ENCODE results near the gene ARHGEF28. TPM values are rescaled to one million over a fixed set of nuclear protein-coding genes. Genes with fewer than 3 reads are reported as not detected.

The ARHGEF28 gene
- total RNA-seq, 2 experiments from 2014 or later: not detected

DNA sequence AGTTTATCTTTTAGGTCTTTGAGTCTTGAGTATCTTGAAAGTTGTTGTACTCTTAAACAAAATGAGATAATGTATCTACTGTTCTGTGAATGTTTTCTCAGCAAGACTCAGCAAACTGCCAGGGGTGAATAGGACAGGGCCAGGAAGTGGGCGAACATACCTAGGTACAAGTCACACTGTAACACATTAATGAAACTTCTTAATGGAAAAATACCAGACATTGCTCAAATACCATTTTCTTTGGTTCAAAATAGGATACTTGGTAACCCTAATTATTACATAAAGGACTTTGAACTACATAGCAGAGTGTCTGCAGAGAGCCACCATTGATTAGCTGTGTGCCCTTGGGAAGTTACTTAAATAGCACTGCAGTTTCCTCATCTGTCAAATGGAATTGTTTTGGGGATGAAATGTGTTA is 197.5 kb downstream of the ARHGEF28 start:
- no peaks in the 10 kb centered on the region for H3K27me3 Mint-ChIP-seq
- H3K4me3 Mint-ChIP-seq: no peak overlapping the region
- ChIA-PET POLR2A (no interaction called here), CTCF (no interaction called here)
- DNase-seq: no peak
- no peaks in the 10 kb centered on the region for H3K9me3 Mint-ChIP-seq
- H3K27ac Mint-ChIP-seq: no peak overlapping the region
- no peaks in the 10 kb centered on the region for H3K36me3 Mint-ChIP-seq (ENCODE audit: low read depth)
- no peaks in the 10 kb centered on the region for H3K4me1 Mint-ChIP-seq

DNA sequence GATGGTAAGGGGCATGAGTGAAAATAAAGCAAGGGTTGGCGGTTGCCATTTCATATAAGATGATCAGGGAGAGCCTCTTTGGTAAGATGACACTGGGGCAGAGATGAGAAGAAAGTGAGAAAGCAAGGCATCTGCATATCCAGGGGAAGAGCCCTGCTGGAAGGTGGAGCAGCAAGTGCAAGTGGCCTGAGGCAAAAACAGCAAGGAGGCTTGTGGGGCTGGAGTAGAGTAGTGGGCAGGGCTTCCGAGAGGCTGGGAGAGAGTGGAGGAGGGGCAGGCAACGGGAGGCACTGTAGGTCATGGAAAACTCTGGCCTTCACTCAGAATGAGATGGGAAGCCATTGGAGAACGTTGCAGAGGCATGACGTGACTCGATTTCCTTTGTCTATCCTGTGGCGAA is 199.2 kb downstream of the ARHGEF28 start:
- Mint-ChIP-seq H3K27me3 (no peaks in the 10 kb centered on the region), H3K4me3 (no peak overlapping the region), H3K36me3 (ENCODE audit: low read depth) (no peaks in the 10 kb centered on the region), H3K9me3 (no peaks in the 10 kb centered on the region), H3K27ac (no peak overlapping the region), H3K4me1 (no peaks in the 10 kb centered on the region)
- ChIA-PET POLR2A (no interaction called here), CTCF (no interaction called here)
- no peak for DNase-seq

GRCh38 chr5:73825736-73826135 is 199.7 kb downstream of the ARHGEF28 start:
- Mint-ChIP-seq H3K9me3 (no peaks in the 10 kb centered on the region), H3K27ac (no peak overlapping the region), H3K4me3 (no peak overlapping the region), H3K4me1 (no peaks in the 10 kb centered on the region), H3K36me3 (ENCODE audit: low read depth) (no peaks in the 10 kb centered on the region), H3K27me3 (no peaks in the 10 kb centered on the region)
- ChIA-PET CTCF (no interaction called here), POLR2A (no interaction called here)
- DNase-seq: no peak

DNA sequence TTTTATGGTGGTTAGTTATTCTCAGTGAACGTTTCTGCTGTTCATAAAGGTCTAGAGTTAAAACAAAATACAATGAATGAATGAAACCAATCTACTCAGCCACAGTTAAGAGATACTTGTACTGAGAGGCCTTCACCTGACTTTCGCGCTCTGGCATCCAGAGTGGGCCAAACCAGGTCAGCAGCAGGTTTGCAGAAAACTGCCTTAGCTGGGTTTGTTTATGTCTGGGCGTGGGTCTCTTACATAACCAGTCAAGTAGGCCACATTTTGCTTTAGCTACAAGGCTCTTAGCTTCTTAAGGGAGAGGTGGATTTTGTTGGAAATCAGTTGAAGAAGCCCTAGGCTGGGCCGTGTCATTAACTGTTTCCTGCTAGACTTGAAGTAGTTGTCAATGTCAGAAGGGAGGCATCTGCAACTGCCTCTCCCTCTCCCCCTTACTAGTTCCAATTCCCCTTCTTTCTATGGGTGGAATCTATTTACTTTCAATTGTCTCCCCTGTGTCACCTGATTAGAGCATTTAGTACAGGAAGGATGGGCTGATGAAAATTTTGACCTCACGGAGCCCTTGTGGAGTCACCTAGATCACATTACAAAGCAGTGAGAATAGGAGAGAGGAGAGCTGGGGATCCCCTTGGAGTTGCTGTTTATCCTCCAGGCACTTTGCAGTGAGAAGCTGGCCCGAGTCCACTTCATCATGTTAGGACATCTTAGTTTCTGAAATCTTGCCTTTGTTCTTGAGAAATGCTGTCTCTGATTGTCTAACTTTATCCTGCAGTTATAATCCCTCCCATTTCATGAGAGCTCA is 200.5 kb downstream of the ARHGEF28 start:
- ChIA-PET POLR2A (no interaction called here), CTCF (interaction anchor here (0.7 to 1.1 kb wide), 2 partner anchors 8 to 13 kb away, joined by 3 to 4 read pairs; no protein-coding TSS in a partner anchor)
- no peak for DNase-seq
- Mint-ChIP-seq H3K27me3 (no peaks in the 10 kb centered on the region), H3K4me3 (no peak overlapping the region), H3K9me3 (no peaks in the 10 kb centered on the region), H3K27ac (no peak overlapping the region), H3K36me3 (ENCODE audit: low read depth) (no peaks in the 10 kb centered on the region), H3K4me1 (no peaks in the 10 kb centered on the region)

DNA sequence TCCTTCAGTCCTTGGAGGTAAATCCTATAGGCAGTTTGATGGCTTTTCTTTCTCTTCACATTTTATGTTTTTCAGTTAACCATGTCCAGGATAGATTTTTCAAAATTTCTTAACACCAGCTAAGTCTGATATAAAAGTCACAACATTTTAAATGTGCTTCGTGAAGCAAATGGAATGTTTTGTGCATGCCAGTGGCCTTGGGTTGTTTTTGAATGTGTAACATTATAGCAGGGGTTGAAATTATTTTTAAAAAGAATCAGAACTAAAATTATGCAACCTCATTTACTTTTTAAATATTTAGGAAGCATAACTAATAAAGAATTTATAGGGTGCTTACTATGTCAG is 201.1 kb downstream of the ARHGEF28 start:
- H3K27ac Mint-ChIP-seq: no peak overlapping the region
- H3K9me3 Mint-ChIP-seq: no peaks in the 10 kb centered on the region
- CTCF ChIA-PET: interaction anchor here (0.7 to 1.1 kb wide), 2 partner anchors 9 to 13 kb away, joined by 3 to 4 read pairs; no protein-coding TSS in a partner anchor
- no peaks in the 10 kb centered on the region for H3K27me3 Mint-ChIP-seq
- no peaks in the 10 kb centered on the region for H3K36me3 Mint-ChIP-seq (ENCODE audit: low read depth)
- H3K4me3 Mint-ChIP-seq: no peak overlapping the region
- POLR2A ChIA-PET: no interaction called here
- no peak for DNase-seq
- no peaks in the 10 kb centered on the region for H3K4me1 Mint-ChIP-seq

DNA sequence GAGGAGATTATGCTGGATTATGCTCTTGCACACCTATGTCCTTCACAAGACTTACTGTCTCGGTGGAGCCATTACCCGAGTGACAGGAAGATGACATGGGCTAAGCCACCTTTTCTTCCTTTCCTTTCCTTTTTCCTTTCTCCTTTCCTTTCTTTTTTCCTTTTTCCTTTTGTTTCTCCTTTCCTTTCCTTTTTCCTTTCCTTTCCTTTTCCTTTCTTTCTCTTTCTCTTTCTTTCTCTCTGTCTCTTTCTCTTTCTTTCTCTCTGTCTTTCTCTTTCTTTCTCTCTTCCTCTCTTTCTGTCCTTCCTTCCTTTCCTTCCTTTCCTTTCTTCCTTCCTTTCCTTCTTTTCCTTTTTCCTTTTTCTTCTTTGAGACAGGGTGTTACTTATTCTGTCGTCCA is 202.5 kb downstream of the ARHGEF28 start:
- POLR2A ChIA-PET: no interaction called here
- Mint-ChIP-seq H3K4me3 (no peak overlapping the region), H3K36me3 (ENCODE audit: low read depth) (no peaks in the 10 kb centered on the region), H3K9me3 (no peaks in the 10 kb centered on the region), H3K27ac (no peak overlapping the region), H3K27me3 (no peaks in the 10 kb centered on the region), H3K4me1 (no peaks in the 10 kb centered on the region)
- CTCF ChIA-PET: no interaction called here
- no peak for DNase-seq

DNA sequence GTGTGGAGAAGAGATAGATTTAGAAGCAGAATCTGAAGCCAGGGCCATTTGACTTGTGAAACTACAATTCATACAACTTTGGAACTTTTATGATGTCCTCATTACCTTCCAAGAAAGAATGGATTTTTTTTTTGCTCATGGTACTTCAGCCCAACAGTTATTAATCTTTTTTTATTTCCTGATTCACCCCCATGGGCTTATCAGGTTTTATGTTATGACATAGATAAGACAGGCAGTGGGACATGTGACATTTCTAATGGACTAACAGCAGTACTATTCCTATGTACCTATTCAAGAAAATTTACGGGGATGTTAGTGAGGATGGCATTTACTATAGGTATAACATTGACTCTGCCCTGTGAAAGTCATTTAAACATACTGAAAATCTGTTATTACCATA is 204.7 kb downstream of the ARHGEF28 start:
- ChIA-PET CTCF (interaction anchor here (0.7 kb wide), 1 partner anchor 148 kb away, joined by 3 read pairs; no protein-coding TSS in a partner anchor), POLR2A (no interaction called here)
- DNase-seq: no peak
- H3K27ac Mint-ChIP-seq: no peak overlapping the region
- H3K36me3 Mint-ChIP-seq (ENCODE audit: low read depth): no peaks in the 10 kb centered on the region
- H3K4me3 Mint-ChIP-seq: no peak overlapping the region
- H3K9me3 Mint-ChIP-seq: no peaks in the 10 kb centered on the region
- H3K4me1 Mint-ChIP-seq: no peaks in the 10 kb centered on the region
- H3K27me3 Mint-ChIP-seq: peaks cover 5% of the 10 kb centered on the region

GRCh38 chr5:73831066-73831465 is 205.1 kb downstream of the ARHGEF28 start:
- DNase-seq: no peak
- H3K4me1 Mint-ChIP-seq: no peaks in the 10 kb centered on the region
- H3K4me3 Mint-ChIP-seq: no peak overlapping the region
- no peaks in the 10 kb centered on the region for H3K9me3 Mint-ChIP-seq
- no peaks in the 10 kb centered on the region for H3K36me3 Mint-ChIP-seq (ENCODE audit: low read depth)
- peaks cover 9% of the 10 kb centered on the region for H3K27me3 Mint-ChIP-seq
- ChIA-PET CTCF (interaction anchor here (0.7 kb wide), 1 partner anchor 148 kb away, joined by 3 read pairs; no protein-coding TSS in a partner anchor), POLR2A (no interaction called here)
- no peak overlapping the region for H3K27ac Mint-ChIP-seq

GRCh38 chr5:73834693-73835092 is 208.7 kb downstream of the ARHGEF28 start:
- ChIA-PET CTCF (interaction anchor here (0.5 kb wide), 1 partner anchor 191 kb away, joined by 4 read pairs; no protein-coding TSS in a partner anchor), POLR2A (no interaction called here)
- no peak for DNase-seq
- Mint-ChIP-seq H3K27me3 (peaks cover 19% of the 10 kb centered on the region), H3K27ac (no peak overlapping the region), H3K4me1 (no peaks in the 10 kb centered on the region), H3K4me3 (no peak overlapping the region), H3K36me3 (ENCODE audit: low read depth) (no peaks in the 10 kb centered on the region), H3K9me3 (no peaks in the 10 kb centered on the region)

DNA sequence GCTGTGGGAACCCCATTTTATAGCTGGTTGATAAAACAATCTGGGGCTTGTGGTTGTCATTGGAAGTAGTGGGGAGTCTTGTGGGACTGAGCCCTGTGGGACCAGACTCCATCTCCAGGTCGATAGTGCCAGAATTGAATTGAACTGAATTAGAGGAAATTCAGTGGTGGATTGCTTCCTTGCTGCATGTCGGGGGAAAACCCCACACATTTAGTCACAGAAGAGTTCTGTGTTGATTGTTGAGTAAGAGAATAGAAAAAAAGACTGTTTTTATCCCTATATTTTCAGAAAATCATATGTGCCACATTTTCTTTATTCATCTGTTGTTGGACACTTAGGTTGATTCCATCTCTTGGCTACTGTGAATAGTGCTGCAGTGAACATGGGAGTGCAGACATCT is 209.7 kb downstream of the ARHGEF28 start:
- CTCF ChIA-PET: interaction anchor here (0.8 kb wide), 1 partner anchor 347 kb away, joined by 3 read pairs; no protein-coding TSS in a partner anchor
- Mint-ChIP-seq H3K36me3 (ENCODE audit: low read depth) (no peaks in the 10 kb centered on the region), H3K4me3 (no peak overlapping the region), H3K4me1 (no peaks in the 10 kb centered on the region), H3K27ac (no peak overlapping the region), H3K27me3 (peaks cover 19% of the 10 kb centered on the region), H3K9me3 (no peaks in the 10 kb centered on the region)
- DNase-seq: no peak
- POLR2A ChIA-PET: no interaction called here

GRCh38 chr5:73836607-73837006 is 210.6 kb downstream of the ARHGEF28 start:
- no peak overlapping the region for H3K4me3 Mint-ChIP-seq
- ChIA-PET POLR2A (no interaction called here), CTCF (no interaction called here)
- H3K9me3 Mint-ChIP-seq: no peaks in the 10 kb centered on the region
- no peak overlapping the region for H3K27ac Mint-ChIP-seq
- H3K36me3 Mint-ChIP-seq (ENCODE audit: low read depth): no peaks in the 10 kb centered on the region
- H3K4me1 Mint-ChIP-seq: no peaks in the 10 kb centered on the region
- H3K27me3 Mint-ChIP-seq: peaks cover 19% of the 10 kb centered on the region
- no peak for DNase-seq

GRCh38 chr5:73838901-73839300 is 212.9 kb downstream of the ARHGEF28 start:
- H3K9me3 Mint-ChIP-seq: no peaks in the 10 kb centered on the region
- no peak overlapping the region for H3K4me3 Mint-ChIP-seq
- ChIA-PET CTCF (no interaction called here), POLR2A (no interaction called here)
- no peaks in the 10 kb centered on the region for H3K4me1 Mint-ChIP-seq
- H3K36me3 Mint-ChIP-seq (ENCODE audit: low read depth): no peaks in the 10 kb centered on the region
- no peak for DNase-seq
- H3K27ac Mint-ChIP-seq: no peak overlapping the region
- H3K27me3 Mint-ChIP-seq: peaks cover 19% of the 10 kb centered on the region

DNA sequence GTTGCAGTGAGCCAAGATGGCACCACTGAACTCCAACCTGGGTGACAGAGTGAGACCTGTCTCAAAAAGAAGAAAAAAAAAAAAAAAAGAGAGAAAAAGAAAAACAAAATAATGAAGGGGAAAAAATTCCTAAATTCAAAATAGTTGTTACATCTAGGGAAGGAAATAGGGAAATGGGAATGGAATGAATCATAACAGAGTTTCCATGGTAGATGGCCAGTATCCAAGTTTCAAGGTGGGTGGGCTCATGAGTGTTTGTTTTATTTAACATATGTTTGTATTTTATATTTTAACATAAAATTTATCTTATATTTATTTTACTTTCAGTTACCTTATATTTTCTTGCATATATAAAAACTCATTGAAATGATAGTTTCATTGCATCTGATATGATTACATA is 215.6 kb downstream of the ARHGEF28 start:
- Mint-ChIP-seq H3K27me3 (peaks cover 14% of the 10 kb centered on the region), H3K4me3 (no peak overlapping the region), H3K9me3 (no peaks in the 10 kb centered on the region), H3K4me1 (no peaks in the 10 kb centered on the region), H3K27ac (no peak overlapping the region), H3K36me3 (ENCODE audit: low read depth) (no peaks in the 10 kb centered on the region)
- DNase-seq: no peak
- ChIA-PET POLR2A (no interaction called here), CTCF (no interaction called here)

GRCh38 chr5:73844165-73844564 is 218.2 kb downstream of the ARHGEF28 start:
- Mint-ChIP-seq H3K27ac (no peak overlapping the region), H3K36me3 (ENCODE audit: low read depth) (no peaks in the 10 kb centered on the region), H3K27me3 (peaks cover 14% of the 10 kb centered on the region), H3K9me3 (no peaks in the 10 kb centered on the region), H3K4me3 (no peak overlapping the region), H3K4me1 (no peaks in the 10 kb centered on the region)
- no peak for DNase-seq
- ChIA-PET CTCF (no interaction called here), POLR2A (no interaction called here)

Measured in activated CD4-positive, alpha-beta T cell treated with anti-CD3 and anti-CD28 coated beads, Interleukin-2, amount 10 ng/mL, durations not matched to agents 7 days and 5 days (primary cell).